ENCODE results near the gene HLA-DQB1.
"Not testable (repeated sequence)": the region's sequence is repeated elsewhere in the genome, so short reads cannot be mapped to it uniquely, and the experiment has no call there.

The HLA-DQB1 gene

GRCh38 chr6:32659856-32660595 is 6.4 kb downstream of the HLA-DQB1 start:
- no peak for DNase-seq

GRCh38 chr6:32658268-32658897 is 8.1 kb downstream of the HLA-DQB1 start:
- DNase-seq, result no peak

GRCh38 chr6:32657819-32658218 is 8.6 kb downstream of the HLA-DQB1 start:
- not testable (repeated sequence) for DNase-seq

GRCh38 chr6:32657329-32657728 is 9.1 kb downstream of the HLA-DQB1 start:
- not testable (repeated sequence) for DNase-seq

- no peak for DNase-seq
These were observed 11.2 kb downstream of the HLA-DQB1 start for GRCh38 chr6:32655203-32655710.

GRCh38 chr6:32645047-32645703 is 21.3 kb downstream of the HLA-DQB1 start:
- no peak for DNase-seq

GRCh38 chr6:32643904-32644303 is 22.6 kb downstream of the HLA-DQB1 start:
- DNase-seq, result no peak

- DNase-seq, result no peak
These were observed 23.7 kb downstream of the HLA-DQB1 start for GRCh38 chr6:32642720-32643106.

- not testable (repeated sequence) for DNase-seq
These were observed 24.4 kb downstream of the HLA-DQB1 start for GRCh38 chr6:32641785-32642719.

- DNase-seq, result no peak
These were observed 25.3 kb downstream of the HLA-DQB1 start for GRCh38 chr6:32641122-32641521.

- DNase-seq, result no peak
These were observed 26.7 kb downstream of the HLA-DQB1 start for GRCh38 chr6:32639440-32640394.

- DNase-seq, result no peak
These were observed 27.8 kb downstream of the HLA-DQB1 start for GRCh38 chr6:32638532-32639219.

GRCh38 chr6:32637883-32638282 is 28.6 kb downstream of the HLA-DQB1 start:
- no peak for DNase-seq

- no peak for DNase-seq
These were observed 29.1 kb downstream of the HLA-DQB1 start, which contains the start of gene HLA-DQA1 for GRCh38 chr6:32637219-32637880. HLA-DQA1 (plus strand) TSS chr6:32637406; CDS start chr6:32637459, 53 bp downstream.

- DNase-seq, result no peak
These were observed 30.8 kb downstream of the HLA-DQB1 start for GRCh38 chr6:32635526-32636123.

- not testable (repeated sequence) for DNase-seq
These were observed 36.7 kb downstream of the HLA-DQB1 start for GRCh38 chr6:32629793-32630192.

- DNase-seq, result no peak
These were observed 38.6 kb downstream of the HLA-DQB1 start for GRCh38 chr6:32627831-32628230.

GRCh38 chr6:32627249-32627648 is 39.2 kb downstream of the HLA-DQB1 start:
- DNase-seq, result no peak

- DNase-seq, result no peak
These were observed 41.3 kb downstream of the HLA-DQB1 start for GRCh38 chr6:32625137-32625536.

- no peak for DNase-seq
These were observed 41.9 kb downstream of the HLA-DQB1 start for GRCh38 chr6:32624565-32624964.

Data from NCI-H2227 treated with DMSO at 0.1 percent for 48 hours (cell line).